GM19043 (cell line): ENCODE data around the gene PNPLA1.

Experiments used
- ATAC-seq: cut with Tn5 transposase; IDR thresholded peaks from one replicate; pipeline ENCODE4 v1.9.1; 2021; ENCODE audit warnings: low read depth; ENCODE audit not compliant: unreplicated experiment

PNPLA1 gene

DNA sequence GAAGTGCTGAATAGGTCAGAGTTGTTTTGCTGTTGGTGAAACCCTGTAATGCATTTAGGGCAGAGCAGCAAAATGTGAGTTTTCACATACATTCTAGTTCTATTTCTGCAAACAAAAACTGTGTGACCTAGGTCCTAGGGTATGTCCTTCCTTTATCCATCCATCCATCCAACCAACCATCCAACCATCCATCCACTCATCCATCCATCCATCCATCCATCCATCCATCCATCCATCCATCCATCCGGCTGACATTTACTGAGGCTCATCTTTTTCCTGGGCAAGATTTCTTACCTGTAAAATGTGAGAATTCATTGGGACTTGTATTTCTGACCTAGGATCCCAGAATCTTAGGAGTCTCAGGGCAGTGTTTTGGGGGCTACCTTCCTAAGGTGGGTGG, 14.5 kb downstream of the PNPLA1 start:
- no peak for ATAC-seq

DNA sequence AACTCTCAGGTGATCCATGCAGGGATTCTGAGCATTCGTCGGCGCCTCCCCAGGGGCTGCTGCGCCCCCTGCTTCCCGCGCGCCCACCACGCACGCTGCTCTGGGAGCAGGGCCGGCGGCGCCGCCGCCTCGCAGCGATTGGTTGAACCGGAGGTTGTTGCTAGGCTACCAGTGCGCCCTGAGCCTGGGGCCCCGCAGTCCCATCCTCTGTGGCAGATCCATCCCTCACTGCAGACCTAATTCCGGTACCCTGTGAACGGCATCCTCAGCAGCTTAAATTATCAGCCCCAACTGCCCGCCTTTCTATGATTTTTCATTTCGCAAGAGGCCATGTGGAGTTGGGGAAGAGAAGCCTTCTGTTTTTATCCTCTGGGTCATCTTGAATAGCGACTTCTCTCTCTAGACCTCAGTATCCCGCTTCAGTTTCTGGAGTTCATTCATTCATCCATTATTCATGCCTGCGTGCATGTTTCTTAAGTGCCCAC, 15.4 kb downstream of the PNPLA1 start:
- no peak for ATAC-seq

DNA sequence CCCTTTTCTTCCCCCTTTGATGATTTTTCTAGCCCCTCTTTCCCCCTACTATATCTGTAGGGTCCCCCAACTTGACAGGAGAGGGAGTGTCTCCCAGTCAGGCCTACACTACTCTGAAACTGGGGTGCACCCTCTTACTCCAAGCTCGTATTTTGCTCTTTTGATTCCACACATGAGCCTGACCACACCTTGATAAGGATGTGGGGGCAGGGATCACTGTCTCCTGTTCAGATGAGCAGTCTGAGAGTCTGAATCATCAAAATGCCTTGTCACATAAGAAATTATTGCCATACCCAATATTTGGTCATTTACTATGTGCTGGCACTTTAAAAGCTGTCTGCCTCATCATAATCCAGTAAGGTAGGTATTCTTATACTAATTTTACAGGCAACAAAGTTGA, 15.9 kb downstream of the PNPLA1 start:
- ATAC-seq = no peak

DNA sequence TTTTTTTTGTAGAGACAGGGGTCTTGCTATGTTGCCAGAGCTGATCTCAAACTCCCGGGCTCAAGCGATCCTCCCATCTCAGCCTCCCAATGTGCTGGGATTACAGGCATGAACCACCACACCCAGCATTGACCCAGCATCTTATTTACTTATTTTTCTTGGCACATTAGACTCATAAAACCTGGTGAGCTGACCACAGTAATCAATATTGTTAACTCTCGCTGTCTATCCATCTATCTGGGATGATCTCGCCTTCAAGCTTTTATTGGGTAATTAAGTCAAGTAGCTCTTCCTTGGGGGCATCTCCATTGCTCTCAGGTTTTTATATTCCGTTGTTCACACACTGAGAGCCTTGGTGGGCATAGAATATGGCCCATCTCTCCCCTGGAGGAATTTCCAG, 17.0 kb downstream of the PNPLA1 start:
- ATAC-seq = no peak

DNA sequence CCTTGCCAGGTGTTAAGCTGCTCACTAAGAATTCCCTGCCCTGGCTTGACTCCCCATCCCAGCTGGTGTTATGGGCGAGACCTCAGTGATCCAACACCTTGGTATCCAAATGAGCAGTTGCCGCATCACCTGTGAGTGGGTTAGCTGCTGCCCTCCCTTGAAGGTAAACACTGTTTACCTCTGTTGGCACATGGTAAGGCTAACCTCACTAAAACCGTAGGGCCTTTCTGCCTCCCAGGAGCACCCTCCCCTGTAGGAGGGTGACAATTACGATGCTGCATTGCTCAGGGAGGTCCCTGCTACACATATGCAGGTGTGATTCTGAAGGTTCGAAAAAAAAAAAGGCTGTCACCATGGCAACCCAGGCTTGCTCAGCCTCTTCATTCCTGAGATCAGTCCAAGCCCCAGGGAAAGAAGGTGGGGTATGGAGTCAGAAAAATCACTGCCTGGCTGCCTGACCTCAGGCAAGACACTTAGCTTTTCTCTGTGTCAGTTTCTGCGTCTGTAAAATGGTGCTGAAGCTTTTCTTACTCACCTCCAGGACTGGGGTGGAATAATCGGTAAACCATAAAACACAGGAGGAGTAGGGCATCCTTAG, 19.5 kb downstream of the PNPLA1 start:
- no peak for ATAC-seq

DNA sequence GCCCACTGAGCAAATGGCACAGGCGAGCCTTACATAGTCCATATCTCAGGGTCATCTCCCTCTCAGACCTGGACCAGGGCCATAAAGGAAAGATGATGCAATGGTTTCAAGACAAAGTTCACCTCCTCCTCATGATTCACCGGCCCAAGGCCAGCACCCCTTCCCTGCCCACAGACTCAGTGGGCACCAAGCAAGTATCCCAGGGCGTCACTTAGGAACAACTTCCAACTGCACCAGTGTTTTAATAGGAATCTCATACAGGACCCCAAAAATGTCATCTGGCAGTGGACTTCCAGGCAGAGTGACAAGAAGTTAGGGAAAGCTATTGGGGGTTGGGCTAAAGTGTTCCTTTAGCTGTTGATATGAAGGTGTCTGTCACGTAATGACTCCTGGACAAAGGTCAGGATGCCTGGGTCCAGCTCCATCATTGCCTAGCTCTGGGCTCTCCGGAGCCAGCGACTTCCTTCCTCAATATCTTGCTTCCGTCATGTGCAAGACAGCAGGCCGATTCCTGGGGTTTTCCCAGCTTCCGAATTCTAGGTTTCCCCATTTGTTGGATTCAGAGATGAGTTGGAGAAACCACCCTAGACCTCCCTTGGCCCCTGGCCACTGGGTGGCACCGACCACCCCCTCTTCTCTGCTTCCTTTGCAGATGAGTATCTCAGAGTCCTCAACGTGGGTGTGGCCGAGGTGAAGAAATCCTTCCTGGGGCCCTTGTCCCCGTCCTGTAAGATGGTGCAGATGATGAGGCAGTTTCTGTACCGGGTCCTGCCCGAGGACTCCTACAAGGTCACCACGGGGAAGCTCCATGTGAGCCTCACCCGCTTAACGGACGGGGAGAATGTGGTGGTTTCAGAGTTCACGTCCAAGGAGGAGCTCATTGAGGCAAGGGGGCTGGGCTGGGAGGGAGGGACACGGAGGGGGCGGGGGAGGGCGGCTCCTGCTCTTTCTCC, 21.1 kb downstream of the PNPLA1 start:
- ATAC-seq = no peak

DNA sequence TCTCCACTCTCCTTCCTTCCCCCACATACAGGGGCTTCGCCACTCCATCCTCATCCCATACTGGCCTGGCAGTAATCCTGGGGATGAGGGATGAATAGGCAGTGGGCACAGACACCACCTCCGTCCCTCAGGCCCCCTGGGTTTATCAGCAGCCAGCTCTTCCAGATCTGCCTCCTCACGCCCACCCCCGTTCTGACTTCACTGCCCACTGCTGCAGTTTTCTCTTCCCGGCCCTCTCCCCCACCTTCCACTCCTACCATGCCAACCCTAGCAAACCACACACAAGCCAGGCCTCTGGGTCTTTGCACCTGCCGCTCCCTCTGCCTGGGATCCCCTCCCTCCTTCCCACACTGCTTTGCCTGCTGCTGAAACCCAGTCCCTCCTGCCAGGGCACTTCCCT, 22.3 kb downstream of the PNPLA1 start:
- ATAC-seq = no peak

DNA sequence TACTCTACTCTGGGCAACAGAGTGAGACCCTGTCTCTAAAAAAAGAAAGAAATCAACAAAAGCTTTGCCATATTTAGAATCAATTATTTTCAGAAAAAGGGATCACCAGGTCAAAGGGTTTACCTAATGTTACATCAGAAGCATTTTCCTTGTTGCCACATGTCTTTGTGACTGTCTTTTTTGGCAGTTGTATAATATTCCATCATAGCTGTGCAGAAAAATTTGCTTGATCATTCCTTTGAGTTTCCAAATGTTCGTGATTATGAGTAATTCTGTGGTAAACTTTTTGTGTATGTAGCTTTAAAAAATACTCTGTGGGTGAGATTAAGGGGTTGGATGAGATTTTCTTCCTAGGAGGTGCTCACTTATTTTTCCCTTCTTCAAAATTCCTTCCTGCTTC, 26.4 kb downstream of the PNPLA1 start:
- ATAC-seq = no peak

DNA sequence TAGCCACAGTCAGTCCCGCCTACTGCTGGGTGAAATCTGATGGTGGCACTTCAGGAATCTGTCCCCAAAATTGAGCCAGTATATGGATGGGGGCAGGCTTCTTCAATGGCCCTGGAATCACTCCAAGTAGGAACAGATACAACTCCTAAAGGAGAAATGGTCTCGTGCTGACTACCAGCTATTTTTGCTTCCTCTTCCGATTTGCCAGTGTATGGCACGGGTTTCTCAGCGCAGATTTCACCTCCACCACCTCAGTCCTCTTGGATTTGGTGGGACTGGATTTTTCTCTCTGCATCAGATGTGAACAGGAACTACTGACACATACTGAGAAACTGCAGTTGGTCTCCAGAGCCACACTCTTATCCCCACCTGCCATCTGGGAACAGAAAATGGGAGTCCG, 27.2 kb downstream of the PNPLA1 start:
- no peak for ATAC-seq

DNA sequence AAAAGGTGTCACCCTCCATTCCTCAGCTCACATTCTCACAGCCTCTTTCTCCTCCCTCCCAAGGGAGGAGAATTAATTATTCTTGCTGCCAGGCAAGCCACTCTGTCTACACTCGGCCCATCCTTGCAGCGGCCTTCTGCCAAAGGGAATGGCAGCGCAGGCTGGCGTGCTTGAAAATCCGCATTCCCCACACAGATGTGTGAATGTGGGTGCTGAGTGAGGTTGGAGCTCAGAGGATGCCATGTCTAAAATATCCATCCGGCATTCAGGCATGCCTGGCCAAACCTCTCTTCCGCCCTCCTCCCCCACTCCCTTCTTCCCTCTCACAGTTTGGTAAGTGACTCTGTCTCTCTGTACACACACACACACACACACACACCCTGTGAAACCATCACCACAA, 27.7 kb downstream of the PNPLA1 start:
- no peak for ATAC-seq

DNA sequence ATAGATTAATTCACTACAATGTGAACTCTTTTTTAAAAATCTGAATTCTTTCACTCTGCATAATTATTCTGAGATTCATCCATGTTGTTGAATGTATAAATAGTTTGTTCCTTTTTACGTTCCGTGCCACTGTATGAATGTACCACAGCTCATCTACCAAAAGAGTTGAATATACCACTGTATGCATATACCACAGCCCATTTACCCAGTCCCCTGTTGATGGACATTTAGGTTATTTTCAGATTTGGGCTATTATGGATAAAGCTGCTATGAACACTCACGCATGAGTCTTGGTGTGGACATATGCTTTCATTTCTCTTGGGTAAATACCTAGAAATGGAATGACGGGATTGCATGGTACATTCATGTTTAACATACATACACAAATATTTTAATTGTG, 28.2 kb downstream of the PNPLA1 start:
- ATAC-seq = no peak

DNA sequence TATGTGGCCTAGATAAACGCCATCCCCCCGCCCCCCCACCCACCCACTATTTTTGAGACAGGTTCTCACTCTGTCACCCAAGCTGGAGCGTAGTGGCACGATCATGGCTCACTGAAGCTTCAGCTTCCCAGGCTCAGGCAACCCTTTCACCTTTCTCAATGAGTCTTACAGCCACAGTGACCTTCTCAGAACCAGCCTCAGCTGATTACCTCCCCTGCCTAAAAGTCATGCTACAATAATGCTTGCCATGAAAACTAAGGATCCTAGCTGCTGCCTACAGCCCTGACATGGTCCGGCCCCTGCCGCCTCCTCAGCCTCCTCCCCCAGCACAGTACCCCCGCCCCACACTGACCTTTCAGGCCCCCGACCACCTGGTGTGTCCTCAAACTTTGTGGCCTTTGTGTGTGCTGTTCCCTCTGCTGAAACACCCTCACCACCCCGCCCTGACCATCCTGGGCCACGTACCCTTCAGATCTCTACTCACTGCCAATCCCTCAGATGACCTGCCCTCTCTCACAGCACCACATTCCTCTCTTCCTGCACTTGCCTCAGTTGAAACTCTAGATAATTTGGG, 31.3 kb downstream of the PNPLA1 start:
- no peak for ATAC-seq

DNA sequence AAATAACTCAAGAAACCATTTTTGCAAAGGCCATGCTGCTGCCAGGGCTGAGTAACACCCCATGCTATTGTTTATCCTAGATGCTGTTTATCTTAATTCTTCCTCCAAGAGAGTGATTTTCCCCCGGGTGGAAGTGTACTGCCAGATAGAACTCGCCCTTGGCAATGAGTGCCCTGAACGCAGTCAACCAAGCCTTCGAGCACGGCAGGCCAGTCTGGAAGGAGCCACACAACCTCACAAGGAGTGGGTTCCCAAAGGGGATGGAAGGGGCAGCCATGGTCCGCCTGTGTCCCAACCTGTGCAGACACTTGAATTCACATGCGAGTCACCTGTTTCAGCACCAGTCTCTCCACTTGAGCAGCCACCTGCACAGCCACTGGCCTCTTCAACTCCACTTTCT, 31.9 kb downstream of the PNPLA1 start:
- ATAC-seq = no peak

DNA sequence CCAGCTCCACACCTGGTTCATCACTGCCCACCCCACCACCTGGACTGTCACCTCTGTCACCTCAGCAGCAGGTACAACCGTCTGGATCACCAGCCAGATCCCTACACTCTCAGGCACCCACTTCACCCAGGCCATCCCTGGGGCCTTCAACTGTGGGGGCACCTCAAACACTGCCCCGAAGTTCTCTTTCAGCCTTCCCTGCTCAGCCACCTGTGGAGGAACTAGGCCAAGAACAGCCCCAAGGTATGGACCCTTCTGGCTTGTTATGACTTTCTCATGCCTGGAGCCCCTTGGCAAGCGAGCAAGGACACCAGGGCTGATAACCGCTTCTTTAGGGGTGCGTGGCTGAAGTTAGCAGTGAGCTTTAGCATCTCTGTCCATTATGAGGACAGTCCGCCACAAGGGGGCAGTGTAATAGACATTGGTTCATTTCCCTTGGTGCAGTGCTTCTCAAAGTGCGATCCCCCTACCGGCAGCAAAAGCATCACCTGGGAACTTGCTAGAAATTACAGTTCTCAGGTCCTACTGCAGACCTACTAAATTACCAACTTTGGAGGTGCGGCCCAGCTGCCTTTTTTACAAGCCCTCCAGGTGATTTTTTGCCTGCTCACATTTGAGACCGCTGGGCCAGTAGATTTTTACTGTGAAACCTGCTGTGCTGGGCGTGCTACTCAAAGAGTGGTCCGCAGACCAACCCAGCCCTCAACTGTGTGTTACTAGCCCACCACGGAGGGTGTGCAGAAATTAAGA, 32.5 kb downstream of the PNPLA1 start:
- no peak for ATAC-seq

DNA sequence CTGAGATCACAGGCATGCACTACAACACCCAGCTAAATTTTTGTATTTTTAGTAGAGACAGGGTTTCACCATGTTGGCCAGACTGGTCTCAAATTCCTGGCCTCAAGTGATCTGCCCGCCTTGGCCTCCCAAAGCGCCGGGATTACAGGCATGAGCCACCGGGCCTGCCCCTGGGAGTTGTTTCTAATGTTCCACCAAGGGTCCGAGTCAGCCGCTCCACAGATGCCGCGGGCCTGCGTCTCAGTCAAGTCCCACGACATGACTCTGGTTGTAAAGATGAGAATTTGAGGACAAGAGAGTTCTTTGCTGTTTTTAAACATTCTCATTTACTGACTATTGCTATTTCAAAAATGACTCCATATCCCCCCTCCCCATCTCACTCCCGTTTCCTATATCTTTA, 36.0 kb downstream of the PNPLA1 start:
- no peak for ATAC-seq

DNA sequence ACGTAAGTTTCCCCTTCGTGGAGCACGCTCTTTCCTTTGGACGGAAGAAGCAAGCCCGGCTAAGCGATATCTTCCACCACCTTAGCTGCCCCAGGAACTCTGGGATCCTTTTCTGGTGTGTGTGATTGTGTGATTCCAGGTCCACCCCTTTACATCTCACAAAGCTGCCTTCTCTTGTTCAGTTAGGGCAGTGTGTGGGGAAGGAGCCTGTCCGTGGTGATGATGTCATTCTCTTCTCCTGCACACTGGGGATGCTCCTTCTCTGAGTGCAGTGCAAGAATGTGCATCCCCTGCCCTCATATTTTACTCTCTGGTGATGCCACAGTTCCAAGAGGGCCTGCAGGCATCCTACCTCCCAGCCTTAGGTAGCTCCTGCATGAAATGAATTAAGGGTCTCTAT, 36.5 kb downstream of the PNPLA1 start:
- no peak for ATAC-seq

DNA sequence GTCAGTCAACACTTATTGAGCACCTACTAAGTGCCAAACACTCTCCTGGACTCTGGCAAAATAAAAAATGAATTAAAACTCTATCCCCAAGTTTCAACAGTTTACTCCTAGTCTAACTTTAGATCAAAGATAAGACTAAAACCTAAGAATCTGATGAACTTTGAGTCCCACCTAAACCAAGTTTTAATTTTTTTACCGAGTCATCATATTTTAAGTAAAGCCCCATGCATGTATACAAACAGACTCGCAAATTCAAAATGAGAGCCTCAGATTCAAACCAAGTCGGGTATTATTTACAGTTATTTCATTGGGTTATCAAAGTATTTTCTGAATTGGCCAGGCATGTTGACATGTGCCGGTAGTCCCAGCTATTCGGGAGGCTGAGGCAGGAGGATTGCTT, 38.7 kb downstream of the PNPLA1 start:
- no peak for ATAC-seq

DNA sequence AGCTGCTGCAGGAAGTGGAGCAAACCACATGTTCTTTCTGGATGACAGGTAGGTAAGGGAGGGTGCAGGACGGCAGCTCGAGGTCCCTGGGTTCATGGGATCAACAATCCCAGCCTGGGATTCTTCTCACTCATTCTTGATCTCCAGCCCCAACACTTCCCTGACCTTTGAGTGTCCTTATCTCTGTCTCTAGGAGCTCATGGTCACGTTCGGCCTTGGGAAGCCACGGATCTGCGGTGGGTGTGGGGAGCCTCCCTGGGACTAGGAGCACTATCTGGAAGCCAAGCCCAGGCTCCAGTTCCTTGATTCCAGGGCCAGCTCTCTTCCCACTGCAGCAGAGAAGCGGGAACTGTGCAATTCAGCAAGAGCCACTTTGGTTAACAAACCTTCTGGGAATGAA, 39.3 kb downstream of the PNPLA1 start:
- ATAC-seq = no peak

DNA sequence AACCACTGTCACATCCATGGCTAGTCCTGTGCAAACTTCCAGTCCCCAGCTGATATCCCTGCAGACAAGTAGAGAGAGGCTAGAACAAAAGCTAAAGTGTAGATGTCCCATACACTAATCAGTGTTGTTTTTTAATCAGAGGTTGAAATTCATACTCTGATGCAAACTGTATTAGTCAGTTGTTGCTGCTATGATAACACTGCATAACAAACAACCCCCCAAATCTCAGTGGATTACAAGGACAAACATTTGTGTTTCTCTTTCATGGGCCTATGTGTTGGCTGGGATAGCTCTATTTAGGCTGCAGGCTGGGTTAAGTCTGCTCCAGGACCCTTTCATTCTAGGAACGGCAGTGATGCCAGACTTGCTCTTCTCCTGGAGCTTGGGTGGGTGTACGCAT, 40.0 kb downstream of the PNPLA1 start:
- ATAC-seq = no peak

DNA sequence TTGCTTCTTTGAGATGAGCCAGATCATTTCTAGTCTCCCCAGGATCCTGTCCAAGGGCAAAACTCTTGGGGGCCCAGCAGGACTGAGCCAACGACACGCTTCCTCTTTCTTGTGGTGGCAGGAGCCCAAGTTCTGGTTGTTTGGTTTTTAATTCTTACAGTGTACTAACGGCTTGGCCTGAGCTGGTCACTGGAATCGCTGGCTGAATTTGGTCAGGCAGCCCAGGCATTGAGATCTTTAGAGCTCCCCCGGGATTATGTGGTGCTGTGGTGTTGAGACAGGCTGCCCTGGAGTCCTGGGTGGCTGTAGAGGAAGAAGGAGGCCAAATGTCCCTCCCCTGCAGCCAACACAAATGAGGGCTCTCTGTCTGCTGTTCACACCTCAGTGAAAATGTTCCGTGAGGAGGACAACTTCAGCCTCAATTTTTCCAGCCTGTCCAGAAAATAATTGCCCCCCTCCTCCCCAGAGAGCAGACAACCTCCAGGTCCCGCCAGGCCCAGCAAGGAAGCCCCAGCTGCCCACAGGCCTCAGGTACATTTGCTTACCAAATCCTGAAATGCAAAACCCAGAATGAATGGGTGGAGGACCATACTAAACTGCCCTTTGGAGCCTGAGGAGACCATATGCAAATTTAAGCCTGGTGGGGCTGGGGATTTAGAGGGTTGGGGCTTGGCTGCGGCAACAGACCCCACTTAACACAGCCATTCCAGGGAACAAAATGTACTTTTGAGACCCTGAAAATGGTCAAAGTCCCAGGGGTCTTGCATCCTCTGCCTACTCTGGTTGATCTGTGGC, 43.2 kb downstream of the PNPLA1 start:
- ATAC-seq = no peak
